Placental epithelial cell (primary cell): ENCODE results near the gene PLS1. TPM values are rescaled to one million over a fixed set of nuclear protein-coding genes. Genes with fewer than 3 reads are reported as not detected.
A peak's percentile ranks its signal among the peaks of the same experiment; 100 is the strongest.

ENCODE experiments used
- small RNA-seq: library from RNA; depleted of rRNA; stranded (forward); fragments of <200 nt; gene quantifications from one replicate; pipeline ENCODE3, GENCODE V24; 2012
- total RNA-seq: library from RNA; depleted of rRNA; stranded (reverse); fragments of >200 nt; gene quantifications from 2 replicates; pipeline ENCODE4 v1.2.3, GENCODE V29; 2012

Gene PLS1, protein sequence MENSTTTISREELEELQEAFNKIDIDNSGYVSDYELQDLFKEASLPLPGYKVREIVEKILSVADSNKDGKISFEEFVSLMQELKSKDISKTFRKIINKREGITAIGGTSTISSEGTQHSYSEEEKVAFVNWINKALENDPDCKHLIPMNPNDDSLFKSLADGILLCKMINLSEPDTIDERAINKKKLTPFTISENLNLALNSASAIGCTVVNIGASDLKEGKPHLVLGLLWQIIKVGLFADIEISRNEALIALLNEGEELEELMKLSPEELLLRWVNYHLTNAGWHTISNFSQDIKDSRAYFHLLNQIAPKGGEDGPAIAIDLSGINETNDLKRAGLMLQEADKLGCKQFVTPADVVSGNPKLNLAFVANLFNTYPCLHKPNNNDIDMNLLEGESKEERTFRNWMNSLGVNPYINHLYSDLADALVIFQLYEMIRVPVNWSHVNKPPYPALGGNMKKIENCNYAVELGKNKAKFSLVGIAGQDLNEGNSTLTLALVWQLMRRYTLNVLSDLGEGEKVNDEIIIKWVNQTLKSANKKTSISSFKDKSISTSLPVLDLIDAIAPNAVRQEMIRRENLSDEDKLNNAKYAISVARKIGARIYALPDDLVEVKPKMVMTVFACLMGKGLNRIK
- 0.76 TPM in 1 of 2 replicates, not detected in the other for total RNA-seq

DNA sequence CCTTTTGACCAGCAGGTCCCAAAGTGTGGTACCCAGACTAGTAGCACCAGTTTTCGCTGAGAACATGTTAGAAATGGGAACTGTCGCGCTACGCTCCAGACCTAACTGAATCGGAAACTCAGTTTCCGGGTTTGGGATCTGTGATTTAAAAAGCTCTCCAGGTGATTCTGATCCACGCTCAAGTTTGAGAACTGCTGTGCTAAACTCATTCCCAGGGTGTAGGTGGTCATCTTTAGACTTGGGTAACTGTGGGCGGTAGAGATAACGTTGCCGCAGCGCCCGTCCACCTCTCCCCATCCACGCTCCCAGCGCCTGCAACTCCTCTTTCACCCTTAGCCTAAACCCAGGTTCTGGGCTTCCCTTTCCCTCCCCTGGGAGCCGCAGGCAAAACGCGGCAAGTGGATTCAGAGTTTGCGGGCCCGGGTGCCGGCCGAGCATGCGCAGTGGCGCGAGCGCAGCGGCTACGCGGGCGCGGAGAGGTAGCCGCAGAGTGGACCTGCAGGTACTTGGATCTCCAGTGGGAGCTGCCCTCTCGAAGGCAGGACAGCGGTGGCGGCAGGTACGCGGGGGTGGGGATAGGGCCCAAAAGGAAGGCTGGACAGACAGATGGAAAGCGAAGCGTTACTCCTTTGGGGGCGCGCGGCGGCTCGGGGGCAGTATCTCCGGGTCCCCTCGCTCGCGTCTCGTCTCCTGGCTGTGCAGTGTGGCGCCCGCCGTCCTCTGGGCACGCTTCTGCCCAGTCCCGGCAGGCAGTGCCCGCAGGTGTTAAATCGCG lies at the start of gene PLS1:
Gene PLS1, plus strand, starts transcription at position 443 of the 775 bp plus-strand sequence. CDS start 67,845 bp downstream, outside the sequence.

DNA sequence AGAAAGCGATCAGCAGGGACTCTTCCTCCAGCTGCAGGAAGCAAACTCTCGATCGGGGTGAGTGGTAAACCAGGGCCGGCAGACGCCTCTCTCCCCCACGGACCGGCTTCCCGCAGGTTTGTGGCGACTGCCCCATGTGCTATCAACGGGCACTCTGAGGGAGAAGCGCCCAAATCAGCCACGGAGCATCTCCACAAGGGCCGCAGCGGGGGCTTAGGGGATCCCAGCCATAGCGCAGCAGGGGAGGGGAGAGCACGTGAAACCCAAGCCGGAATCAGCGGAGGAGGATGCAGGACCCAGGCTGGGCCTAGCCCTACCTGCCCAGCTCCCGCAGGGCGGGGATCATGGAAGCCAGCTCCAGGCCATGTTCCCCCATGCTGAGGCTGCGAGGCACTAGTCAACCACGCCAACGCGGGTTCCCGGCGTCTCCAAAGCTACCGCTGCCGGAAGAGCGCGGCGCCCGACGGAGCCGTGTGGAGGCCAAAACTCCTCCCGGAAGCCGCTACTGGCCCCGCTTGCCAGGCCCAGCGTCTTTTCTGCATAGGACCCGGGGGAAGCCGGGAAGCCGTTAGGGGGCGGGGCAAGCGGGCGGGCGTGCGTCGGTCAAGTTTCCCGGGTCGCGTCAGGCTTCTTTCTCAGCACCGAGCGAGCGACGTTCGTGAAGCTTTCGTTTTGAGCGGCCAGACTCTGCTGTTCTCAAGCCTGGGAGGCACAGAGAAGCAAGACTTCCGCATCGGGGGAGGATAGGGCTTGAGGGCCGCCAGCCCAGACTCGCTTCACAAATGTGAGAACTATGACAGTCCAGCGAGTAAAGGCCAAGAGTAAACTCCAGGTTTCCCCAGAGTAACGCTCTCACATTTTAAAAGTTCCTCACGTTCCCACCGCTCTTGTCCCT lies 17.6 kb upstream of the PLS1 start, which contains the start of gene ATR:
Gene ATR, minus strand, starts transcription at position 405 of the 895 bp plus-strand sequence. Its CDS starts 29 bp downstream, at position 376.

DNA sequence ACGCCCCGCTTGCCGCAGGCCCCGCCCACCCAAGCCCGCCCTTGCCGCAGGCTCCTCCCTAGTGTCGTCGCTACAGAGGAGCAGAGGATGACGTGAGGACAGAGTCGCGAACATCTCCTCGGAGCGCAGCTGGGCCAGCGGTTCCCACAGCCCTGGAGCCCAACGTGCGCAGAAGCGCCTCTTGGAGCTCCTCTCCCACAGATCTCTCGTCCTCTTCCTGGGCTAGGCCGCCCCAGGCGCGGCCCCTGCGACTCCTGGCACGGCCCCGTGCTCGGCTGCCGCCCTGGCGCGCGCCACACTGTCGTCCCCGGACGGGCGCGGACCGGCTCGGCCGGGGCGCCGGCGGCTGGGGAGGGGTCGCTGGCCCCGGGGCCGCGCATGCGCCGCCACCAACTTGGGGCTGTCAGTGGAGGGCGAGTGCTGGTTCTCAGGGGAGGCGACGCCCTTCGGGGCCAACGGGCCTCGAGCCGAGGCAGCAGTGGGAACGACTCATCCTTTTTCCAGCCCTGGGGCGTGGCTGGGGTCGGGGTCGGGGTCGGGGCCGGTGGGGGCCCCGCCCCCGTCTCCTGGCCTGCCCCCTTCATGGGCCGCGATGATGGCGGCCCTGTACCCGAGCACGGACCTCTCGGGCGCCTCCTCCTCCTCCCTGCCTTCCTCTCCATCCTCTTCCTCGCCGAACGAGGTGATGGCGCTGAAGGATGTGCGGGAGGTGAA lies 127.9 kb downstream of the PLS1 start, which contains the start of gene TRPC1:
Gene TRPC1, plus strand, starts transcription at position 67 of the 714 bp plus-strand sequence. Its CDS starts 526 bp downstream, at position 593.

Small RNAs within 50 kb of the gene (small RNA-seq; reads per million reads assigned to genes)
- 0.55 reads per million, percentile 31 among the genes with 10 or more reads in this experiment for gene RNA5SP143

Other genes starting within 250 kb of the PLS1 start
- gene XRN1, start 148.4 kb upstream of the PLS1 start, total RNA-seq = 30.7 and 50.3 TPM in 2 replicates
- 16.5 and 18.7 TPM in 2 replicates for gene ATR, start 17.7 kb upstream of the PLS1 start, total RNA-seq
- 8.7 and 23.6 TPM in 2 replicates for gene TRPC1, start 127.6 kb downstream of the PLS1 start, total RNA-seq